Endothelial cell (in vitro differentiated cells): ENCODE data around the gene KLHL15. TPM values are rescaled to one million over a fixed set of nuclear protein-coding genes. Genes with fewer than 3 reads are reported as not detected.

Experiments used
- DNase-seq: peaks from one replicate; pipeline ENCODE4 v3.0.0; 2021; ENCODE audit warnings: low spot score
- H3K27ac Mint-ChIP-seq: one replicate; pipeline ENCODE4 v1.8.0; 2021; ENCODE audit warnings: mixed read lengths, inconsistent platforms; ENCODE audit not compliant: unreplicated experiment
- H3K27me3 Mint-ChIP-seq: one replicate; pipeline ENCODE4 v1.8.0; 2021; ENCODE audit warnings: mild to moderate bottlenecking, moderate library complexity, mixed read lengths, inconsistent platforms; ENCODE audit not compliant: unreplicated experiment
- H3K36me3 Mint-ChIP-seq: one replicate; pipeline ENCODE4 v1.8.0; 2021; ENCODE audit warnings: mild to moderate bottlenecking, low read depth, mixed read lengths, inconsistent platforms; ENCODE audit not compliant: unreplicated experiment
- H3K4me1 Mint-ChIP-seq: one replicate; pipeline ENCODE4 v1.8.0; 2021; ENCODE audit warnings: mild to moderate bottlenecking, mixed read lengths, inconsistent platforms; ENCODE audit not compliant: unreplicated experiment
- H3K4me3 Mint-ChIP-seq: one replicate; pipeline ENCODE4 v1.8.0; 2021; ENCODE audit warnings: mild to moderate bottlenecking, mixed read lengths, inconsistent platforms; ENCODE audit not compliant: unreplicated experiment
- H3K9me3 Mint-ChIP-seq: one replicate; pipeline ENCODE4 v1.8.0; 2021; ENCODE audit warnings: mixed read lengths, inconsistent platforms; ENCODE audit not compliant: unreplicated experiment
- CTCF ChIP-seq: fragments of 200-600 bp; sonication (generic); IDR thresholded peaks from one replicate; pipeline ENCODE4 v1.5.0; 2021; ENCODE audit warnings: antibody characterized with exemption; ENCODE audit not compliant: unreplicated experiment
- long read RNA-seq: library from polyadenylated mRNA; unstranded; transcript quantifications from one replicate; pipeline ENCODE4 v2.0.0, GENCODE V29; 2020; ENCODE audit not compliant: unreplicated experiment
- total RNA-seq: library from RNA; stranded (reverse); fragmentation: NEBNext Ultra II Directional; extraction: Animal tissue kit (Norgen Biotek cat#: 25700); gene quantifications from one replicate; pipeline ENCODE4 v1.2.1, GENCODE V29; 2021; ENCODE audit not compliant: unreplicated experiment

Gene KLHL15, protein sequence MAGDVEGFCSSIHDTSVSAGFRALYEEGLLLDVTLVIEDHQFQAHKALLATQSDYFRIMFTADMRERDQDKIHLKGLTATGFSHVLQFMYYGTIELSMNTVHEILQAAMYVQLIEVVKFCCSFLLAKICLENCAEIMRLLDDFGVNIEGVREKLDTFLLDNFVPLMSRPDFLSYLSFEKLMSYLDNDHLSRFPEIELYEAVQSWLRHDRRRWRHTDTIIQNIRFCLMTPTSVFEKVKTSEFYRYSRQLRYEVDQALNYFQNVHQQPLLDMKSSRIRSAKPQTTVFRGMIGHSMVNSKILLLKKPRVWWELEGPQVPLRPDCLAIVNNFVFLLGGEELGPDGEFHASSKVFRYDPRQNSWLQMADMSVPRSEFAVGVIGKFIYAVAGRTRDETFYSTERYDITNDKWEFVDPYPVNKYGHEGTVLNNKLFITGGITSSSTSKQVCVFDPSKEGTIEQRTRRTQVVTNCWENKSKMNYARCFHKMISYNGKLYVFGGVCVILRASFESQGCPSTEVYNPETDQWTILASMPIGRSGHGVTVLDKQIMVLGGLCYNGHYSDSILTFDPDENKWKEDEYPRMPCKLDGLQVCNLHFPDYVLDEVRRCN
- 5.6 TPM for total RNA-seq
- long read RNA-seq, result 0 reads

DNA sequence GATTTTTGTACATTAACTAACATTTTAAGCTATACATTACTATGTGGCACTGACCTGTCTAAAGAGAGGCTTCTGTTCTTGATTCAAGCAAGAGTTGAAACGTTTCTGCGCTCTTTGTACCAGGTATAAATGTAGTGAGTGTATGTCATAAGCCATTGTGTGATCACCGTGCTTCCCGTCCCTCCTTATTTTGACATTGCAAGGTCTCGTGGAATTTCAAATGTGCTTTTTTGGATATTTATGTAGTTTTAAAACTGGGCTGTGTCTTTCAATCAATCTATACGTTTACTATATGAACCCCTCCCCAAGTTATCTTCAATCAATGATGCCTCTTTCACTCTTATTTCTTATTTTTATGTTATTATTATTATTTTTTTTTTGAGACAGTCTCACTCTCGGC is at the start of gene KLHL15:
KLHL15 (minus strand) TSS at position 101 of the 400 bp plus-strand sequence. CDS start 20,493 bp downstream, outside the sequence.
- no peak for DNase-seq
- peaks cover 14% of the 10 kb centered on the region for H3K4me1 Mint-ChIP-seq

DNA sequence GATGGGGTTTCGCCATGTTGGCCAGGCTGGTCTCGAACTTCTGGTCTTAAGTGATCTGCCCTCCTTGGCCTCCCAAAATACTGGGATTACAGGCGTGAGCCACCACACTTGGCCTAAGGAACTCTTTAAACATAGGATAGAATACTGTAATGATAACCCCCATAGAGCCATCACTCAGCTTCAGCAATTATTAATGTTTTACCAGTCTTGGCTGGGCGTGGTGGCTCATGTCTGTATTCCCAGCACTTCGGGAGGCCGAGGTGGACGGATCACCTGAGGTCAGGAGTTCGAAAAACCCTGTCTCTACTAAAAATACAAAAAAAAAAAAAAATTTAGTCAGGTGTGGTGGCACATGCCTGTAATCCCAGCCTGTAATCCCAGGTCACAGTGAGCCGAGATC is 42.9 kb upstream of the KLHL15 start:
- Mint-ChIP-seq H3K4me1 (no peaks in the 10 kb centered on the region), H3K27ac (no peak overlapping the region), H3K4me3 (no peak overlapping the region), H3K36me3 (no peaks in the 10 kb centered on the region), H3K9me3 (no peaks in the 10 kb centered on the region), H3K27me3 (no peaks in the 10 kb centered on the region)
- no peak for DNase-seq
- no peak for TF ChIP-seq CTCF

More for the DNA sequence above, at the start of gene KLHL15:
- Mint-ChIP-seq H3K9me3 (no peaks in the 10 kb centered on the region), H3K27ac (peak within 1 kb of the TSS; percentile 97), H3K36me3 (peaks cover 3% of the 10 kb centered on the region), H3K4me3 (peak within 1 kb of the TSS; percentile 92), H3K27me3 (peaks cover 4% of the 10 kb centered on the region)
- no peak for TF ChIP-seq CTCF

GRCh38 chrX:24063488-24063887 is 36.5 kb upstream of the KLHL15 start:
- H3K27ac Mint-ChIP-seq, result no peak overlapping the region
- no peaks in the 10 kb centered on the region for H3K27me3 Mint-ChIP-seq
- TF ChIP-seq CTCF, result no peak
- DNase-seq, result no peak
- no peaks in the 10 kb centered on the region for H3K9me3 Mint-ChIP-seq
- H3K4me1 Mint-ChIP-seq, result no peaks in the 10 kb centered on the region
- peaks cover 8% of the 10 kb centered on the region for H3K36me3 Mint-ChIP-seq
- no peak overlapping the region for H3K4me3 Mint-ChIP-seq

DNA sequence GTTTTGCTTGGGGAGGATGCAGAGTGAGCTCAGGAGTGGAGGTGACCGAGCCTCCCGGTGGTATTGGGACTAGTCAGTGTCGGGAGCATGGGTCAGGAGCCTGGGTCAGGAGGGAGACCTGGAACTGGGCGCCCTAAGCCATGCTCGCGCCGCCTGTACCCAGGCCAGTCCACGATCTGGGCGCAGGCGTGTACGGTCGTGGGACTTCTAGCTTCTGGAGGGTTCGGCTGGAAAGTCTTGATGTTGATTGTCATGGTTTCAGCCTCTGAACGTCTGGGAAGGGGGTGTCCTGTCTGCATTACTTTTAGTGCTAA is 28.0 kb upstream of the KLHL15 start:
- Mint-ChIP-seq H3K27me3 (peaks cover 4% of the 10 kb centered on the region), H3K27ac (no peak overlapping the region), H3K9me3 (no peaks in the 10 kb centered on the region), H3K36me3 (peaks cover 3% of the 10 kb centered on the region), H3K4me3 (no peak overlapping the region), H3K4me1 (peaks cover 3% of the 10 kb centered on the region)
- no peak for TF ChIP-seq CTCF
- DNase-seq, result no peak
